H9 (cell line): ENCODE results near the gene BCAS1. TPM values are rescaled to one million over a fixed set of nuclear protein-coding genes. Genes with fewer than 3 reads are reported as not detected.

Experiments
- DNase-seq: peaks from one replicate; pipeline ENCODE4 v3.0.0-alpha.2; 2017
- H2AFZ ChIP-seq: one replicate; pipeline ENCODE4 v1.6.1; 2013; ENCODE audit warnings: mild to moderate bottlenecking, low read length, control low read depth, moderate library complexity
- H2AK5ac ChIP-seq: 2 replicates; pipeline ENCODE4 v1.6.1; 2013; ENCODE audit warnings: low read length, control low read depth, mixed read lengths; ENCODE audit not compliant: insufficient read length
- H2BK120ac ChIP-seq: one replicate; pipeline ENCODE4 v1.6.1; 2013; ENCODE audit warnings: low read depth, mild to moderate bottlenecking, low read length, control low read depth, inconsistent platforms; ENCODE audit not compliant: poor library complexity, severe bottlenecking
- H2BK12ac ChIP-seq: 2 replicates; pipeline ENCODE4 v1.6.1; 2013; ENCODE audit warnings: low read length, control low read depth, mixed read lengths, low read depth; ENCODE audit not compliant: insufficient read length
- H2BK15ac ChIP-seq: 2 replicates; pipeline ENCODE4 v1.6.1; 2013; ENCODE audit warnings: low read depth, low read length, control low read depth
- H2BK20ac ChIP-seq: one replicate; pipeline ENCODE4 v1.6.1; 2013; ENCODE audit warnings: low read depth, mild to moderate bottlenecking, low read length, control low read depth, inconsistent platforms; ENCODE audit not compliant: poor library complexity, severe bottlenecking
- H2BK5ac ChIP-seq: 2 replicates; pipeline ENCODE4 v1.6.1; 2013; ENCODE audit warnings: low read length, control low read depth, mixed read lengths; ENCODE audit not compliant: insufficient read length
- H3K14ac ChIP-seq: 2 replicates; pipeline ENCODE4 v1.6.1; 2013; ENCODE audit warnings: low read length, control low read depth; ENCODE audit not compliant: insufficient read depth
- H3K18ac ChIP-seq: 2 replicates; pipeline ENCODE4 v1.6.1; 2013; ENCODE audit warnings: low read depth, mild to moderate bottlenecking, mixed read lengths, low read length, control low read depth; ENCODE audit not compliant: insufficient read length
- H3K23ac ChIP-seq: 2 replicates; pipeline ENCODE4 v1.6.1; 2013; ENCODE audit warnings: low read length, control low read depth, mixed read lengths, low read depth; ENCODE audit not compliant: insufficient read length
- H3K23me2 ChIP-seq: 2 replicates; pipeline ENCODE4 v1.6.1; 2013; ENCODE audit warnings: low read depth, mild to moderate bottlenecking, mixed read lengths, low read length, control low read depth; ENCODE audit not compliant: insufficient read length, poor library complexity, severe bottlenecking
- H3K27ac ChIP-seq: 2 replicates; pipeline ENCODE4 v1.5.1; 2013; ENCODE audit warnings: low read length, control low read depth, mixed read lengths, low read depth; ENCODE audit not compliant: insufficient read length
- H3K27me3 ChIP-seq: 2 replicates; pipeline ENCODE4 v1.6.1; 2013; ENCODE audit warnings: low read length, control low read depth, inconsistent platforms; ENCODE audit not compliant: insufficient read depth
- H3K4ac ChIP-seq: 2 replicates; pipeline ENCODE4 v1.6.1; 2013; ENCODE audit warnings: low read depth, mild to moderate bottlenecking, control low read depth, inconsistent platforms, low read length, moderate library complexity
- H3K4me1 ChIP-seq: 2 replicates; pipeline ENCODE4 v1.6.1; 2013; ENCODE audit warnings: low read length, control low read depth, inconsistent platforms; ENCODE audit not compliant: insufficient read depth
- H3K4me2 ChIP-seq: 2 replicates; pipeline ENCODE4 v1.6.1; 2013; ENCODE audit warnings: low read length, control low read depth, mixed read lengths; ENCODE audit not compliant: insufficient read length, insufficient read depth
- H3K56ac ChIP-seq: 2 replicates; pipeline ENCODE4 v1.6.1; 2013; ENCODE audit warnings: low read depth, mild to moderate bottlenecking, mixed read lengths, low read length, control low read depth; ENCODE audit not compliant: insufficient read length
- H3K79me1 ChIP-seq: 2 replicates; pipeline ENCODE4 v1.6.1; 2013; ENCODE audit warnings: low read depth, mild to moderate bottlenecking, moderate library complexity, low read length, control low read depth, inconsistent platforms; ENCODE audit not compliant: insufficient read depth, poor library complexity, severe bottlenecking
- H3K79me2 ChIP-seq: 2 replicates; pipeline ENCODE4 v1.6.1; 2013; ENCODE audit warnings: low read length, control low read depth, inconsistent platforms; ENCODE audit not compliant: insufficient read depth
- H3K9ac ChIP-seq: 2 replicates; pipeline ENCODE4 v1.6.1; 2013; ENCODE audit warnings: low read length, control low read depth, mixed read lengths; ENCODE audit not compliant: insufficient read length; ENCODE audit errors: extremely low read depth
- H3K9me3 ChIP-seq: one replicate; pipeline ENCODE4 v1.6.1; 2013; ENCODE audit warnings: low read depth, low read length, inconsistent platforms; ENCODE audit not compliant: control insufficient read depth
- H3T11ph ChIP-seq: one replicate; pipeline ENCODE4 v1.6.1; 2013; ENCODE audit warnings: mild to moderate bottlenecking, low read length, control low read depth, inconsistent platforms
- H4K20me1 ChIP-seq: one replicate; pipeline ENCODE4 v1.6.1; 2013; ENCODE audit not compliant: control insufficient read depth, insufficient read length, insufficient read depth
- H4K5ac ChIP-seq: 2 replicates; pipeline ENCODE4 v1.6.1; 2013; ENCODE audit warnings: low read depth, mild to moderate bottlenecking, mixed read lengths, low read length, control low read depth; ENCODE audit not compliant: insufficient read length
- H4K8ac ChIP-seq: replicated peaks from 2 replicates; pipeline ENCODE4 v1.6.1; 2013; ENCODE audit warnings: low read length, control low read depth, mixed read lengths, low read depth; ENCODE audit not compliant: insufficient read length
- H4K91ac ChIP-seq: 2 replicates; pipeline ENCODE4 v1.6.1; 2013; ENCODE audit warnings: low read depth, mild to moderate bottlenecking, moderate library complexity, mixed read lengths, low read length, control low read depth; ENCODE audit not compliant: insufficient read length
- H3K27ac Mint-ChIP-seq, 3 experiments: 2 replicates in 2 of 3; 3 replicates in 1 of 3; pipeline ENCODE4 v1.8.0; 2020 to 2021; ENCODE audit warnings: mixed read lengths in 3 of 3, mild to moderate bottlenecking in 1 of 3, moderate library complexity in 1 of 3
- H3K27me3 Mint-ChIP-seq: 2 replicates; pipeline ENCODE4 v1.8.0; 2021; ENCODE audit warnings: low read depth, mild to moderate bottlenecking, moderate library complexity, mixed read lengths
- H3K36me3 Mint-ChIP-seq, 3 experiments: 2 replicates in 2 of 3; 3 replicates in 1 of 3; pipeline ENCODE4 v1.8.0; 2020 to 2021; ENCODE audit warnings: low read depth in 3 of 3, mixed read lengths in 3 of 3; ENCODE audit not compliant: insufficient read depth in 1 of 3
- H3K4me1 Mint-ChIP-seq, 2 experiments: 2 replicates each; pipeline ENCODE4 v1.8.0; 2020; ENCODE audit warnings: mixed read lengths in 2 of 2
- H3K4me3 Mint-ChIP-seq, 2 experiments: 2 replicates in 1 of 2; 3 replicates in 1 of 2; pipeline ENCODE4 v1.8.0; 2020 to 2021; ENCODE audit warnings: mild to moderate bottlenecking in 2 of 2, mixed read lengths in 2 of 2, moderate library complexity in 1 of 2
- H3K9me3 Mint-ChIP-seq, 2 experiments: 2 replicates in 1 of 2; 3 replicates in 1 of 2; pipeline ENCODE4 v1.8.0; 2020; ENCODE audit warnings: mild to moderate bottlenecking in 2 of 2, mixed read lengths in 2 of 2, moderate library complexity in 1 of 2
- WGBS: extraction: QIAGEN DNeasy Blood & Tissue Kit; methylation state at CpG from one replicate; pipeline ENCODE4 v1.1.7; 2013; ENCODE audit warnings: missing lambda C conversion rate, low lambda C conversion rate, mixed read lengths; ENCODE audit not compliant: insufficient read length; ENCODE audit errors: extremely low coverage; 5-methylcytosine and 5-hydroxymethylcytosine counted together
- total RNA-seq: library from RNA; stranded (reverse); gene quantifications from 2 replicates; pipeline ENCODE4 v1.2.1, GENCODE V29; 2021
- TF ChIP-seq, protein P1 (sequence below): fragments of 200-600 bp; sonication (generic); conservative IDR thresholded peaks from 3 replicates; pipeline ENCODE4 v1.8.0; 2021; ENCODE audit warnings: antibody characterized with exemption, mild to moderate bottlenecking

Gene BCAS1
- total RNA-seq, 1 experiment from 2014 or later, result 0.15 TPM

DNA sequence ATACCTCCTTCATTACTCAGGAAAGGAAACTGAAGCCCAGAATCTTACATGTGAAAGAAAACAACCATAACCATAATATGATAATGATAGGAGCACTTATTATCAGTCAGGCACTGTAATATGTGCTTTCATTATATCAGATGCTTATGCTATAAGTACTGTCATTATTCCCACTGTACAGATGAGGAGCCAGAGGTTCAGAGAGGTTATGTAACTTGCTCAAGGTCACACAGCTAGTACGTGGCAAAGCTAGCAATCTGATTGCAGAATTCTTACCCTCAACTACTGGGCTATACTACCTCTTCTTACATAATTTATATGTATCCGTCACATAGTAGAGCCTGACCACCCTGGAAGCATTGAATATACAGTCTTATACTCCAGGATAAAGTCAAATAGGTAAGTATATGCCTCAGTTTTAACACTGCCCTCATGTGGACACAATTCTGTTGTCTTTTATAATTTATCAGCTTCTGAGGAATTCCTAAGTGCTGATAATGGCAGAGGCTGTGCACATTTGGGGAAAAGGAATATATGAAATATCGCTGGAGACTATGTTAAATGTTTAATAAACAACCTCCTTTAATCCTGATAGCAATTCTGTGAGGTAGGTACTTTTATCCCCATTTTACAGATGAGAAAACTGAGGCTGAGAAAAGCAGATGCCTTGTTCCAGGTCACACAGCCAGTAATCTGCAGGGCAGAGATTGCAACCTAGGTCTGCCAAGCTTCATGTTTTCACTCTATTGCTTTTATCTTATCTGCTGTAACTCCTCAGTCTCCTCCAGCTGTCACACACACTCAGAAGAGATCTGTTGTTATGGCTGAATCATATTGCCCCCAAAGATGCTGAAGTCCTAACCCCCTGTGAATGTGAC, 13.4 kb downstream of the BCAS1 start:
- H4K5ac ChIP-seq, result no peak overlapping the region
- H3K4me2 ChIP-seq, result no peak overlapping the region
- H4K8ac ChIP-seq, result no peak overlapping the region
- no peak overlapping the region for H2BK15ac ChIP-seq
- no peak for DNase-seq
- H2BK20ac ChIP-seq, result no peak overlapping the region
- TF ChIP-seq, protein P1, sequence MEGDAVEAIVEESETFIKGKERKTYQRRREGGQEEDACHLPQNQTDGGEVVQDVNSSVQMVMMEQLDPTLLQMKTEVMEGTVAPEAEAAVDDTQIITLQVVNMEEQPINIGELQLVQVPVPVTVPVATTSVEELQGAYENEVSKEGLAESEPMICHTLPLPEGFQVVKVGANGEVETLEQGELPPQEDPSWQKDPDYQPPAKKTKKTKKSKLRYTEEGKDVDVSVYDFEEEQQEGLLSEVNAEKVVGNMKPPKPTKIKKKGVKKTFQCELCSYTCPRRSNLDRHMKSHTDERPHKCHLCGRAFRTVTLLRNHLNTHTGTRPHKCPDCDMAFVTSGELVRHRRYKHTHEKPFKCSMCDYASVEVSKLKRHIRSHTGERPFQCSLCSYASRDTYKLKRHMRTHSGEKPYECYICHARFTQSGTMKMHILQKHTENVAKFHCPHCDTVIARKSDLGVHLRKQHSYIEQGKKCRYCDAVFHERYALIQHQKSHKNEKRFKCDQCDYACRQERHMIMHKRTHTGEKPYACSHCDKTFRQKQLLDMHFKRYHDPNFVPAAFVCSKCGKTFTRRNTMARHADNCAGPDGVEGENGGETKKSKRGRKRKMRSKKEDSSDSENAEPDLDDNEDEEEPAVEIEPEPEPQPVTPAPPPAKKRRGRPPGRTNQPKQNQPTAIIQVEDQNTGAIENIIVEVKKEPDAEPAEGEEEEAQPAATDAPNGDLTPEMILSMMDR, result peak; percentile 30; the same call in 1 of the 3 replicates
- H3K79me1 ChIP-seq, result no peaks in the 10 kb centered on the region
- no peak overlapping the region for H2AK5ac ChIP-seq
- H3K9ac ChIP-seq, result no peak overlapping the region
- H3K56ac ChIP-seq, result no peak overlapping the region
- H3K4ac ChIP-seq, result no peak overlapping the region
- no peak overlapping the region for H3K14ac ChIP-seq
- H3K4me1 ChIP-seq, result no peaks in the 10 kb centered on the region
- H3K9me3 ChIP-seq, result no peaks in the 10 kb centered on the region
- Mint-ChIP-seq H3K4me3 (no peak overlapping the region), H3K27ac (no peak overlapping the region), H3K9me3 (no peaks in the 10 kb centered on the region), H3K36me3 (no peaks in the 10 kb centered on the region), H3K4me1 (no peaks in the 10 kb centered on the region), H3K27me3 (no peaks in the 10 kb centered on the region)
- H2BK120ac ChIP-seq, result no peak overlapping the region
- H4K20me1 ChIP-seq, result no peaks in the 10 kb centered on the region
- H3K18ac ChIP-seq, result no peak overlapping the region
- no peak overlapping the region for H3K23ac ChIP-seq
- H2BK5ac ChIP-seq, result no peak overlapping the region
- no CpG with 5 or more reads among the region's 3 CpGs for WGBS
- no peak overlapping the region for H4K91ac ChIP-seq
- no peaks in the 10 kb centered on the region for H3K79me2 ChIP-seq
- H3K27ac ChIP-seq, result no peak overlapping the region
- no peak overlapping the region for H2AFZ ChIP-seq
- no peak overlapping the region for H3T11ph ChIP-seq
- H3K23me2 ChIP-seq, result no peaks in the 10 kb centered on the region
- no peaks in the 10 kb centered on the region for H3K27me3 ChIP-seq
- no peak overlapping the region for H2BK12ac ChIP-seq
